MM.1S (cell line): Measurements from ENCODE around the gene KMT5C.
"Not testable (repeated sequence)": the region's sequence is repeated elsewhere in the genome, so short reads cannot be mapped to it uniquely, and the experiment has no call there.

Experiments
- EZH2 ChIP-seq: fragments of 300-600 bp; sonication (generic); optimal IDR thresholded peaks from 2 replicates; pipeline ENCODE3; 2017; ENCODE audit warnings: low read depth, mild to moderate bottlenecking, antibody characterized with exemption, low read length, mixed read lengths
- EZH2phosphoT487 ChIP-seq: fragments of 300-600 bp; sonication (generic); IDR thresholded peaks from 2 replicates; pipeline ENCODE4 v1.6.1; 2018; ENCODE audit warnings: antibody characterized with exemption, low read length
- TF ChIP-seq, protein P1 (sequence below): fragments of 300-600 bp; sonication (generic); IDR thresholded peaks from 2 replicates; pipeline ENCODE4 v1.5.1; 2016; ENCODE audit warnings: antibody characterized with exemption, low read length, mixed read lengths

- TF ChIP-seq, protein P1, sequence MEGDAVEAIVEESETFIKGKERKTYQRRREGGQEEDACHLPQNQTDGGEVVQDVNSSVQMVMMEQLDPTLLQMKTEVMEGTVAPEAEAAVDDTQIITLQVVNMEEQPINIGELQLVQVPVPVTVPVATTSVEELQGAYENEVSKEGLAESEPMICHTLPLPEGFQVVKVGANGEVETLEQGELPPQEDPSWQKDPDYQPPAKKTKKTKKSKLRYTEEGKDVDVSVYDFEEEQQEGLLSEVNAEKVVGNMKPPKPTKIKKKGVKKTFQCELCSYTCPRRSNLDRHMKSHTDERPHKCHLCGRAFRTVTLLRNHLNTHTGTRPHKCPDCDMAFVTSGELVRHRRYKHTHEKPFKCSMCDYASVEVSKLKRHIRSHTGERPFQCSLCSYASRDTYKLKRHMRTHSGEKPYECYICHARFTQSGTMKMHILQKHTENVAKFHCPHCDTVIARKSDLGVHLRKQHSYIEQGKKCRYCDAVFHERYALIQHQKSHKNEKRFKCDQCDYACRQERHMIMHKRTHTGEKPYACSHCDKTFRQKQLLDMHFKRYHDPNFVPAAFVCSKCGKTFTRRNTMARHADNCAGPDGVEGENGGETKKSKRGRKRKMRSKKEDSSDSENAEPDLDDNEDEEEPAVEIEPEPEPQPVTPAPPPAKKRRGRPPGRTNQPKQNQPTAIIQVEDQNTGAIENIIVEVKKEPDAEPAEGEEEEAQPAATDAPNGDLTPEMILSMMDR = not testable (repeated sequence)
- TF ChIP-seq EZH2phosphoT487, EZH2: not testable (repeated sequence)
Observed at GRCh38 chr19:55329791-55330190, 9.9 kb upstream of the KMT5C start.
